ENCODE data around the gene RNF17.

- TF ChIP-seq POLR2AphosphoS5 (IDR thresholded peaks at IDR 0.05) = no peak
- no peak for TF ChIP-seq POLR2A (IDR thresholded peaks at IDR 0.05; ENCODE audit: low read depth)
- TF ChIP-seq CTCF (IDR thresholded peaks at IDR 0.05) = no peak
Measured at GRCh38 chr13:24877531-24877930, 113.6 kb downstream of the RNF17 start.
